ENCODE results near the gene CHD1L.

Gene CHD1L

GRCh38 chr1:147292012-147292411, 49.5 kb downstream of the CHD1L start:
- TF ChIP-seq FOXP2 (optimal IDR thresholded peaks at IDR 0.05; ENCODE audit: borderline replicate concordance, extremely low read depth, extremely low read length, insufficient read depth) (no peak), SIN3A (IDR thresholded peaks at IDR 0.05; ENCODE audit: borderline replicate concordance, insufficient read depth, low read length) (no peak), TAF1 (IDR thresholded peaks at IDR 0.05; ENCODE audit: borderline replicate concordance, insufficient read depth, low read length) (no peak), POLR2AphosphoS5 (IDR thresholded peaks at IDR 0.05; ENCODE audit: low read depth, low read length) (no peak)
- TF ChIP-seq, protein P1, sequence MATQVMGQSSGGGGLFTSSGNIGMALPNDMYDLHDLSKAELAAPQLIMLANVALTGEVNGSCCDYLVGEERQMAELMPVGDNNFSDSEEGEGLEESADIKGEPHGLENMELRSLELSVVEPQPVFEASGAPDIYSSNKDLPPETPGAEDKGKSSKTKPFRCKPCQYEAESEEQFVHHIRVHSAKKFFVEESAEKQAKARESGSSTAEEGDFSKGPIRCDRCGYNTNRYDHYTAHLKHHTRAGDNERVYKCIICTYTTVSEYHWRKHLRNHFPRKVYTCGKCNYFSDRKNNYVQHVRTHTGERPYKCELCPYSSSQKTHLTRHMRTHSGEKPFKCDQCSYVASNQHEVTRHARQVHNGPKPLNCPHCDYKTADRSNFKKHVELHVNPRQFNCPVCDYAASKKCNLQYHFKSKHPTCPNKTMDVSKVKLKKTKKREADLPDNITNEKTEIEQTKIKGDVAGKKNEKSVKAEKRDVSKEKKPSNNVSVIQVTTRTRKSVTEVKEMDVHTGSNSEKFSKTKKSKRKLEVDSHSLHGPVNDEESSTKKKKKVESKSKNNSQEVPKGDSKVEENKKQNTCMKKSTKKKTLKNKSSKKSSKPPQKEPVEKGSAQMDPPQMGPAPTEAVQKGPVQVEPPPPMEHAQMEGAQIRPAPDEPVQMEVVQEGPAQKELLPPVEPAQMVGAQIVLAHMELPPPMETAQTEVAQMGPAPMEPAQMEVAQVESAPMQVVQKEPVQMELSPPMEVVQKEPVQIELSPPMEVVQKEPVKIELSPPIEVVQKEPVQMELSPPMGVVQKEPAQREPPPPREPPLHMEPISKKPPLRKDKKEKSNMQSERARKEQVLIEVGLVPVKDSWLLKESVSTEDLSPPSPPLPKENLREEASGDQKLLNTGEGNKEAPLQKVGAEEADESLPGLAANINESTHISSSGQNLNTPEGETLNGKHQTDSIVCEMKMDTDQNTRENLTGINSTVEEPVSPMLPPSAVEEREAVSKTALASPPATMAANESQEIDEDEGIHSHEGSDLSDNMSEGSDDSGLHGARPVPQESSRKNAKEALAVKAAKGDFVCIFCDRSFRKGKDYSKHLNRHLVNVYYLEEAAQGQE (IDR thresholded peaks at IDR 0.05; ENCODE audit: insufficient read depth in 1 of 2, low read depth in 2 of 2, low read length in 2 of 2): no peak

DNA sequence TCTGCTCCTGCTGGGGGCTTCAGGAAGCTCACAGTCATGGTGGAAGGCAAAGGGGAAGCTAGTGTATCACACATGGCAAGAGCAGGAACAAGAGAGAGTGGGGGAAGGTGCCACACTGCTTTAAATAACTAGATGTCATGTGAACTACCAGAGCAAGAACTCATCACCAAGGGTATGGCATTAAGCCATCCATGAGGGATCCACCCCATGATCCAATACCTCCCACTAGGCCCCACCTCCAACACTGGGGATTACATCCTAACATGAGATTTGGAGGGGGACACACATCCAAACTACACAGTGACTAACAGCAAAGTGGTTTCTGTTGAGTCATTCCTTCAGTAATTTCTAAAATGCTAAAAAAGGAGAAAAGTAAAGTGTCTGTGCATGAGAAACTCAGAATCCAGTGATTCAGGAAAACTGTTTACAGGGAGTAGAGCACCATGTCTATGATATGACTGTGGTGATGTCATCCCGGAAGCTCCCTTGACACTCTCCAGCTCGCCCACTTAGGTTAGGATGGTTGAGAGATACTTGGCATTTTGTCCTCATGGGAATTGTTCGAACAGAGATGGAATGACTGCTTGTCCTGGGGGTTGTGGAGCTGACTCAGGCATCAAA, 50.3 kb downstream of the CHD1L start:
- TF ChIP-seq, protein P1 (IDR thresholded peaks at IDR 0.05; ENCODE audit: insufficient read depth in 1 of 2, low read depth in 2 of 2, low read length in 2 of 2): no peak
- no peak for TF ChIP-seq POLR2AphosphoS5 (IDR thresholded peaks at IDR 0.05; ENCODE audit: low read depth, low read length)
- no peak for TF ChIP-seq SIN3A (IDR thresholded peaks at IDR 0.05; ENCODE audit: borderline replicate concordance, insufficient read depth, low read length)
- TF ChIP-seq TAF1 (IDR thresholded peaks at IDR 0.05; ENCODE audit: borderline replicate concordance, insufficient read depth, low read length): no peak
- TF ChIP-seq FOXP2 (optimal IDR thresholded peaks at IDR 0.05; ENCODE audit: borderline replicate concordance, extremely low read depth, extremely low read length, insufficient read depth): no peak

GRCh38 chr1:147297438-147297837, 55.0 kb downstream of the CHD1L start:
- TF ChIP-seq, protein P1 (IDR thresholded peaks at IDR 0.05; ENCODE audit: insufficient read depth in 1 of 2, low read depth in 2 of 2, low read length in 2 of 2): no peak
- TF ChIP-seq SIN3A (IDR thresholded peaks at IDR 0.05; ENCODE audit: borderline replicate concordance, insufficient read depth, low read length) (no peak), FOXP2 (optimal IDR thresholded peaks at IDR 0.05; ENCODE audit: borderline replicate concordance, extremely low read depth, extremely low read length, insufficient read depth) (no peak), POLR2AphosphoS5 (IDR thresholded peaks at IDR 0.05; ENCODE audit: low read depth, low read length) (no peak), TAF1 (IDR thresholded peaks at IDR 0.05; ENCODE audit: borderline replicate concordance, insufficient read depth, low read length) (no peak)

DNA sequence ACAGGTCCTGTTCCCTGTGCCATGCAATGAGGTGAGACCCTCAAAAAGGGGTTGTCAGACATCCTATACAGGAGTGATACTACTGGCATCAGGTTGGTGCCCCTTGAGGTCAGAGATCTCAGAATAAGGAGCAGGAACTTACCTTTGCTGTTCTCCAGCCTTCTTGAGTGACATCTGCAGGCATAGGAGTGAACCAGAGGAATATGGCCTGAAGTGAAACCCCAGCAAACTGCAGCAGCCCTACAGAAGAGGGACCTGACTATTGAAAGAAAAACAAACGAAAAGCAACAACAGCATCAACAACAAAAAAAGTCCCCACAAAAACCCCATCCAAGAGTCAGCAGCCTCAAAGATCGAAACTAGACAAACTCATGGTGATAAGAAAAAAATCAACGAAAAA, 74.5 kb downstream of the CHD1L start:
- TF ChIP-seq TAF1 (IDR thresholded peaks at IDR 0.05; ENCODE audit: borderline replicate concordance, insufficient read depth, low read length) (no peak), SIN3A (IDR thresholded peaks at IDR 0.05; ENCODE audit: borderline replicate concordance, insufficient read depth, low read length) (no peak), POLR2AphosphoS5 (IDR thresholded peaks at IDR 0.05; ENCODE audit: low read depth, low read length) (no peak), FOXP2 (optimal IDR thresholded peaks at IDR 0.05; ENCODE audit: borderline replicate concordance, extremely low read depth, extremely low read length, insufficient read depth) (no peak)
- TF ChIP-seq, protein P1 (IDR thresholded peaks at IDR 0.05; ENCODE audit: insufficient read depth in 1 of 2, low read depth in 2 of 2, low read length in 2 of 2): no peak
